Measurements from ENCODE around the gene DTX3. TPM values are rescaled to one million over a fixed set of nuclear protein-coding genes. Genes with fewer than 3 reads are reported as not detected.

The DTX3 gene
- total and polyA plus RNA-seq, 2 experiments from 2014 or later = 22.8 to 46.6 TPM

DNA sequence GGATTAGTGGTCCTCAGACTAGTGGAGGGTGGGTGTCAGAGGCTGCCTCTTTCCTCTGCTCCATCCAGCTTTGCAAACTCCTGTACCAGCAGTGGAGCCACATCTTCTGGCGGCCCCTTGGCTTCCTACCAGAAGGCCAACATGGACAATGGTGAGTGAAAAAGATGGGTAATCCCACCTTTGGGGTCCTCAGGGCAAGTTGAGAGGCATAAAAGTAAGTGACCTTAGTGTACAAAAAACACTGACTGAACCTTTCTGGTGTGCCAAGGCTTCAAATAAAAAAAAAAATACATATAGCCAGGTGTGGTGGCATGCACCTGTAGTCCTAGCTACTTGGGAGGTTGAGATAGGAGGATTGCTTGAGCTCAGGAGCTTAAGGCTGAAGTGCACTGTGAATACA is 22.8 kb upstream of the DTX3 start (continued):
- TF ChIP-seq, protein P1, sequence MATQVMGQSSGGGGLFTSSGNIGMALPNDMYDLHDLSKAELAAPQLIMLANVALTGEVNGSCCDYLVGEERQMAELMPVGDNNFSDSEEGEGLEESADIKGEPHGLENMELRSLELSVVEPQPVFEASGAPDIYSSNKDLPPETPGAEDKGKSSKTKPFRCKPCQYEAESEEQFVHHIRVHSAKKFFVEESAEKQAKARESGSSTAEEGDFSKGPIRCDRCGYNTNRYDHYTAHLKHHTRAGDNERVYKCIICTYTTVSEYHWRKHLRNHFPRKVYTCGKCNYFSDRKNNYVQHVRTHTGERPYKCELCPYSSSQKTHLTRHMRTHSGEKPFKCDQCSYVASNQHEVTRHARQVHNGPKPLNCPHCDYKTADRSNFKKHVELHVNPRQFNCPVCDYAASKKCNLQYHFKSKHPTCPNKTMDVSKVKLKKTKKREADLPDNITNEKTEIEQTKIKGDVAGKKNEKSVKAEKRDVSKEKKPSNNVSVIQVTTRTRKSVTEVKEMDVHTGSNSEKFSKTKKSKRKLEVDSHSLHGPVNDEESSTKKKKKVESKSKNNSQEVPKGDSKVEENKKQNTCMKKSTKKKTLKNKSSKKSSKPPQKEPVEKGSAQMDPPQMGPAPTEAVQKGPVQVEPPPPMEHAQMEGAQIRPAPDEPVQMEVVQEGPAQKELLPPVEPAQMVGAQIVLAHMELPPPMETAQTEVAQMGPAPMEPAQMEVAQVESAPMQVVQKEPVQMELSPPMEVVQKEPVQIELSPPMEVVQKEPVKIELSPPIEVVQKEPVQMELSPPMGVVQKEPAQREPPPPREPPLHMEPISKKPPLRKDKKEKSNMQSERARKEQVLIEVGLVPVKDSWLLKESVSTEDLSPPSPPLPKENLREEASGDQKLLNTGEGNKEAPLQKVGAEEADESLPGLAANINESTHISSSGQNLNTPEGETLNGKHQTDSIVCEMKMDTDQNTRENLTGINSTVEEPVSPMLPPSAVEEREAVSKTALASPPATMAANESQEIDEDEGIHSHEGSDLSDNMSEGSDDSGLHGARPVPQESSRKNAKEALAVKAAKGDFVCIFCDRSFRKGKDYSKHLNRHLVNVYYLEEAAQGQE (IDR thresholded peaks at IDR 0.05; ENCODE audit: unreplicated experiment) = no peak
- TF ChIP-seq ZNF331 (CRISPR knock-in tag; IDR thresholded peaks at IDR 0.05; ENCODE audit: low read depth) = no peak

DNA sequence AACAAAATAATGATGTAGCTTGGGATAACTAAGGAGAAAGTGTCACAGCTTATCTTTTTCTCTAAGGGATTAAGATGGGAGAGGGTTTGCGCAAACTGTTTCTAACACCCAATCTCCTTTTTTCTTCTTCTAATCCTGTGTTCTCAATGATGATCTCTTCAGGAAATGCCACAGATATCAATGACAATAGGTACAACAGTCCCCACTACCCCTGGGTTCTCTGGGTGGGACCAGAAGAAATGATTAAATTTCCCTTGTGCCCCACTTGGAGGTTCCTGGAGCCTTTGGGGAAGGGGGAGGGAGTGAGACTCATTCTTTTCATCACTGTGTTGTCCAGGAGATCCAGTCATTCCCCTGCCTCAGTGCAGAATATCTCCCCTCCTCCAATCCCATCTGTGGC is 22.2 kb upstream of the DTX3 start:
- H3K36me3 Mint-ChIP-seq (ENCODE audit: low read depth) = peaks cover 29% of the 10 kb centered on the region
- Histone ChIP-seq H3K27me3 (ENCODE audit: insufficient read depth) (no peaks in the 10 kb centered on the region), H3K9me2 (ENCODE audit: insufficient read depth) (no peaks in the 10 kb centered on the region), H4K20me1 (replicated peaks; ENCODE audit: insufficient read depth) (peaks cover 14% of the 10 kb centered on the region), H3F3A (replicated peaks; ENCODE audit: low read depth) (peaks cover 12% of the 10 kb centered on the region; the same call in 1 of the 2 replicates), H3K36me3 (ENCODE audit: insufficient read depth) (peaks cover 8% of the 10 kb centered on the region), H3K4me2 (no peak overlapping the region), H3K27ac (ENCODE audit: low read depth) (no peak overlapping the region), H3K4me1 (ENCODE audit: insufficient read depth) (no peaks in the 10 kb centered on the region), H3K4me3 (no peak overlapping the region), H3K79me2 (replicated peaks; ENCODE audit: insufficient read depth) (no peaks in the 10 kb centered on the region), H2AFZ (no peak overlapping the region)
- H3K9me3 Mint-ChIP-seq = no peaks in the 10 kb centered on the region
- ATAC-seq = no peak
- peaks cover 4% of the 10 kb centered on the region; the same call in 2 of the 3 replicates for H3K4me1 Mint-ChIP-seq
- H3K27ac Mint-ChIP-seq = no peak overlapping the region
- no peak for DNase-seq (ENCODE audit: low spot score)
- H3K4me3 Mint-ChIP-seq = no peak overlapping the region
- H3K27me3 Mint-ChIP-seq (ENCODE audit: insufficient read depth, low read depth, poor library complexity) = no peaks in the 10 kb centered on the region
- TF ChIP-seq ZNF331 (CRISPR knock-in tag; IDR thresholded peaks at IDR 0.05; ENCODE audit: low read depth) (no peak), ZNF114 (CRISPR knock-in tag; IDR thresholded peaks at IDR 0.05) (no peak), NANOG (IDR thresholded peaks at IDR 0.05; ENCODE audit: borderline replicate concordance) (no peak), EZH2 (IDR thresholded peaks at IDR 0.05; ENCODE audit: low read depth, unreplicated experiment) (no peak), CREB1 (CRISPR knock-in tag; IDR thresholded peaks at IDR 0.05; ENCODE audit: low read depth) (no peak), STAT1 (IDR thresholded peaks at IDR 0.05; ENCODE audit: unreplicated experiment) (no peak), EZH2phosphoT487 (IDR thresholded peaks at IDR 0.05; ENCODE audit: unreplicated experiment) (no peak)
- TF ChIP-seq, protein P2, sequence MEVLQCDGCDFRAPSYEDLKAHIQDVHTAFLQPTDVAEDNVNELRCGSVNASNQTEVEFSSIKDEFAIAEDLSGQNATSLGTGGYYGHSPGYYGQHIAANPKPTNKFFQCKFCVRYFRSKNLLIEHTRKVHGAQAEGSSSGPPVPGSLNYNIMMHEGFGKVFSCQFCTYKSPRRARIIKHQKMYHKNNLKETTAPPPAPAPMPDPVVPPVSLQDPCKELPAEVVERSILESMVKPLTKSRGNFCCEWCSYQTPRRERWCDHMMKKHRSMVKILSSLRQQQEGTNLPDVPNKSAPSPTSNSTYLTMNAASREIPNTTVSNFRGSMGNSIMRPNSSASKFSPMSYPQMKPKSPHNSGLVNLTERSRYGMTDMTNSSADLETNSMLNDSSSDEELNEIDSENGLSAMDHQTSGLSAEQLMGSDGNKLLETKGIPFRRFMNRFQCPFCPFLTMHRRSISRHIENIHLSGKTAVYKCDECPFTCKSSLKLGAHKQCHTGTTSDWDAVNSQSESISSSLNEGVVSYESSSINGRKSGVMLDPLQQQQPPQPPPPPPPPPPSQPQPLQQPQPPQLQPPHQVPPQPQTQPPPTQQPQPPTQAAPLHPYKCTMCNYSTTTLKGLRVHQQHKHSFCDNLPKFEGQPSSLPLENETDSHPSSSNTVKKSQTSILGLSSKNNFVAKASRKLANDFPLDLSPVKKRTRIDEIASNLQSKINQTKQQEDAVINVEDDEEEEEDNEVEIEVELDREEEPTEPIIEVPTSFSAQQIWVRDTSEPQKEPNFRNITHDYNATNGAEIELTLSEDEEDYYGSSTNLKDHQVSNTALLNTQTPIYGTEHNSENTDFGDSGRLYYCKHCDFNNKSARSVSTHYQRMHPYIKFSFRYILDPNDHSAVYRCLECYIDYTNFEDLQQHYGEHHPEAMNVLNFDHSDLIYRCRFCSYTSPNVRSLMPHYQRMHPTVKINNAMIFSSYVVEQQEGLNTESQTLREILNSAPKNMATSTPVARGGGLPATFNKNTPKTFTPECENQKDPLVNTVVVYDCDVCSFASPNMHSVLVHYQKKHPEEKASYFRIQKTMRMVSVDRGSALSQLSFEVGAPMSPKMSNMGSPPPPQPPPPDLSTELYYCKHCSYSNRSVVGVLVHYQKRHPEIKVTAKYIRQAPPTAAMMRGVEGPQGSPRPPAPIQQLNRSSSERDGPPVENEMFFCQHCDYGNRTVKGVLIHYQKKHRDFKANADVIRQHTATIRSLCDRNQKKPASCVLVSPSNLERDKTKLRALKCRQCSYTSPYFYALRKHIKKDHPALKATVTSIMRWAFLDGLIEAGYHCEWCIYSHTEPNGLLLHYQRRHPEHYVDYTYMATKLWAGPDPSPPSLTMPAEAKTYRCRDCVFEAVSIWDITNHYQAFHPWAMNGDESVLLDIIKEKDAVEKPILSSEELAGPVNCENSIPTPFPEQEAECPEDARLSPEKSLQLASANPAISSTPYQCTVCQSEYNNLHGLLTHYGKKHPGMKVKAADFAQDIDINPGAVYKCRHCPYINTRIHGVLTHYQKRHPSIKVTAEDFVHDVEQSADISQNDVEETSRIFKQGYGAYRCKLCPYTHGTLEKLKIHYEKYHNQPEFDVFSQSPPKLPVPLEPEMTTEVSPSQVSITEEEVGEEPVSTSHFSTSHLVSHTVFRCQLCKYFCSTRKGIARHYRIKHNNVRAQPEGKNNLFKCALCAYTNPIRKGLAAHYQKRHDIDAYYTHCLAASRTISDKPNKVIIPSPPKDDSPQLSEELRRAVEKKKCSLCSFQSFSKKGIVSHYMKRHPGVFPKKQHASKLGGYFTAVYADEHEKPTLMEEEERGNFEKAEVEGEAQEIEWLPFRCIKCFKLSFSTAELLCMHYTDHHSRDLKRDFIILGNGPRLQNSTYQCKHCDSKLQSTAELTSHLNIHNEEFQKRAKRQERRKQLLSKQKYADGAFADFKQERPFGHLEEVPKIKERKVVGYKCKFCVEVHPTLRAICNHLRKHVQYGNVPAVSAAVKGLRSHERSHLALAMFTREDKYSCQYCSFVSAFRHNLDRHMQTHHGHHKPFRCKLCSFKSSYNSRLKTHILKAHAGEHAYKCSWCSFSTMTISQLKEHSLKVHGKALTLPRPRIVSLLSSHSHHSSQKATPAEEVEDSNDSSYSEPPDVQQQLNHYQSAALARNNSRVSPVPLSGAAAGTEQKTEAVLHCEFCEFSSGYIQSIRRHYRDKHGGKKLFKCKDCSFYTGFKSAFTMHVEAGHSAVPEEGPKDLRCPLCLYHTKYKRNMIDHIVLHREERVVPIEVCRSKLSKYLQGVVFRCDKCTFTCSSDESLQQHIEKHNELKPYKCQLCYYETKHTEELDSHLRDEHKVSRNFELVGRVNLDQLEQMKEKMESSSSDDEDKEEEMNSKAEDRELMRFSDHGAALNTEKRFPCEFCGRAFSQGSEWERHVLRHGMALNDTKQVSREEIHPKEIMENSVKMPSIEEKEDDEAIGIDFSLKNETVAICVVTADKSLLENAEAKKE (CRISPR knock-in tag; IDR thresholded peaks at IDR 0.05) = no peak
- TF ChIP-seq, protein P3, sequence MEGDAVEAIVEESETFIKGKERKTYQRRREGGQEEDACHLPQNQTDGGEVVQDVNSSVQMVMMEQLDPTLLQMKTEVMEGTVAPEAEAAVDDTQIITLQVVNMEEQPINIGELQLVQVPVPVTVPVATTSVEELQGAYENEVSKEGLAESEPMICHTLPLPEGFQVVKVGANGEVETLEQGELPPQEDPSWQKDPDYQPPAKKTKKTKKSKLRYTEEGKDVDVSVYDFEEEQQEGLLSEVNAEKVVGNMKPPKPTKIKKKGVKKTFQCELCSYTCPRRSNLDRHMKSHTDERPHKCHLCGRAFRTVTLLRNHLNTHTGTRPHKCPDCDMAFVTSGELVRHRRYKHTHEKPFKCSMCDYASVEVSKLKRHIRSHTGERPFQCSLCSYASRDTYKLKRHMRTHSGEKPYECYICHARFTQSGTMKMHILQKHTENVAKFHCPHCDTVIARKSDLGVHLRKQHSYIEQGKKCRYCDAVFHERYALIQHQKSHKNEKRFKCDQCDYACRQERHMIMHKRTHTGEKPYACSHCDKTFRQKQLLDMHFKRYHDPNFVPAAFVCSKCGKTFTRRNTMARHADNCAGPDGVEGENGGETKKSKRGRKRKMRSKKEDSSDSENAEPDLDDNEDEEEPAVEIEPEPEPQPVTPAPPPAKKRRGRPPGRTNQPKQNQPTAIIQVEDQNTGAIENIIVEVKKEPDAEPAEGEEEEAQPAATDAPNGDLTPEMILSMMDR (conservative IDR thresholded peaks at IDR 0.05; ENCODE audit: low read depth in 2 of 2) = no peak
- TF ChIP-seq, protein P1 (IDR thresholded peaks at IDR 0.05; ENCODE audit: unreplicated experiment) = no peak

Measured in GM23338 (cell line).